Erythroblast (primary cell): ENCODE measurements around the gene SGCG.

Experiments used
- GATA1 ChIP-seq: IDR thresholded peaks from 2 replicates; pipeline ENCODE4 v1.6.1; 2011; ENCODE audit warnings: low read depth, mild to moderate bottlenecking, control low read depth, low read length, moderate library complexity
- POLR2A ChIP-seq: IDR thresholded peaks from 2 replicates; pipeline ENCODE4 v1.6.1; 2011; ENCODE audit warnings: mild to moderate bottlenecking, low read length

DNA sequence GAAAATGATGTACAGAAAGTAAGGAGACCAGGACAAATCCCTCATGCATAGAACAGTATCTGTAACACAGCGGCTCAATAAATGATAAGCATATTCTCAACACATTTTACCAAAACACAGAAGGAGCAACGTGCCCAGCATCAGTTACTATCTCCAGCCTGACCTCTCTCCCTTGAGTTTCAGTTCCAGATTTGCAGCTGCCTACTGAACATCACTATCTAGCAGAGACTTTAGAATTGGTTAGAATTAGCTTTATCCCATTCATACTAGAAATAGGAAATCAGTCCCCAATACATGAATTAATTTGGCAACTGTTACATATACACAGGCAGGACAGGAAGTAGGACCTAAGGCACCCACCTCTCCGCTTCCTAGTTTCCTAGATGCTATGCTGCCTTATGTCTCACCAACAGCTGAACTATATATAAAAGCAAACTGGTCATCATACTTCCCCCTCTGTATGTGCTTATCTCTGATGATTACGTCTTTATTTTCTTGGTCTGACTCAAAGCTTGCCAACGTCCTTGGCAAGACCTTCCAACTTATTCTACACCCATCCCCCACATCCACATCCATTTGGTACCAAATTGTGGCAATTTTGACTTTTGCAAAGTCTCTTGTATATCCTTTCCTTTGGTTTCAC is 191.6 kb downstream of the SGCG start:
- TF ChIP-seq POLR2A (no peak), GATA1 (no peak)
